GM12892 (cell line): ENCODE measurements around the gene PPP2R5E.

Experiments used
- POLR2A ChIP-seq: IDR thresholded peaks from 2 replicates; pipeline ENCODE4 v1.6.1; 2011; ENCODE audit warnings: low read depth, low read length, control low read depth
- POLR2AphosphoS5 ChIP-seq: IDR thresholded peaks from 2 replicates; pipeline ENCODE4 v1.6.1; 2011; ENCODE audit warnings: low read depth, low read length, control low read depth

DNA sequence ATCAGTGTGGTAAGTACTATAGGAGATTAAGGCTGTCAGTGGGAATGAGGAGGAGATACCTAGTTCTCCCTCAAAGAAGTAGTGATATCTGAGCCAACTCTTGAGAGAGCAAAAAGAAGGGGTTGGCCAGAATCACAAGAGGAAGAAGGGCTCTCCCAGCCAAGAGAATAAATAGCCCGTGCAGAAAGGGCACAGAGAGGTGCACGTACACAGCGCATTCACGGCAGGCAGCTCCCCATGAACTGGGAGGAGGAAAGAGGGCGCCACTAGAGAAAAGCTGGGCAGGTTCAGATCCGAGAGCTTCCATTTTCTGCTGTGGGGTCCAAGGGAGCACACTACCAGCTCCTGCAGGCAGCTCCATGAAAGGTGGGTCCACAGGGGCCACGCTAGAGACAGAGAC is 59.9 kb downstream of the PPP2R5E start:
- no peak for TF ChIP-seq POLR2AphosphoS5
- TF ChIP-seq POLR2A, result no peak
